ENCODE data around the gene CDC6.
"Not testable (repeated sequence)": the region's sequence is repeated elsewhere in the genome, so short reads cannot be mapped to it uniquely, and the experiment has no call there.

The CDC6 gene

DNA sequence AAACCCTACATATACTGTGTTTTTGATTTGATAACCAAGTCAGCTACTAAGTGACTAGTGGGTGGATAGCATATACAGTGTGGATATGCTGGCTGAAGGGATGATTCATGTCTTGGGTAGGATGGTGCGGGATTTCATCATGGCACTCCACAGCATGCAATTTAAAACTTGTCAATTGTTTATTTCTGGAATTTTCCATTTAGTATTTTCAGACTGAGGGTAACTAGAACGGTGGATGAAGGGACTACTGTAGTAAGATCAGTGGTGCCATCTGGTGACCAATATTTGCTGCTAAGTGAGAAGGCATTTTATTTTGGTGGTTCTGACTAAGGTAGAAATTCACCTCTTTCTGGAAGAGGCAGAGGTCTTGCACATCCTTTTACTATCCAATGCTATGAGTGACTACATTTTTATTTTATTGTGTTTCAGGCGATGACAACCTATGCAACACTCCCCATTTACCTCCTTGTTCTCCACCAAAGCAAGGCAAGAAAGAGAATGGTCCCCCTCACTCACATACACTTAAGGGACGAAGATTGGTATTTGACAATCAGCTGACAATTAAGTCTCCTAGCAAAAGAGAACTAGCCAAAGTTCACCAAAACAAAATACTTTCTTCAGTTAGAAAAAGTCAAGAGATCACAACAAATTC lies 3.1 kb downstream of the CDC6 start:
- DNase-seq: peak; percentile 74

- DNase-seq: no peak
Observed at GRCh38 chr17:40291281-40291664, 3.6 kb downstream of the CDC6 start.

DNA sequence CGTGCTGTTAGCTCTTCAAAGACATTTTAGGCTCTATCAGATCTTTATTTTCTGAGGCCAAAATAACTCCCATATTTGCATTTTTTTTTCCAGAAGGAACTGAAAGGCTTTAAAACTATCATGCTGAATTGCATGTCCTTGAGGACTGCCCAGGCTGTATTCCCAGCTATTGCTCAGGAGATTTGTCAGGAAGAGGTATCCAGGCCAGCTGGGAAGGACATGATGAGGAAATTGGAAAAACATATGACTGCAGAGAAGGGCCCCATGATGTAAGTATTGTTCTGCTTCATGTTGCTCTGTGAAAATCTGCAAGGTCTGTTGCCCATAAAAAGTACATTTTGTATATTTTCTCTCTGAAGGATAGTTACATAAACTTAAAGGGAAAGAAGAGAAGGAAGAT lies 5.7 kb downstream of the CDC6 start:
- no peak for DNase-seq

- no peak for DNase-seq
Observed at GRCh38 chr17:40295488-40296436, 8.1 kb downstream of the CDC6 start.

GRCh38 chr17:40297511-40297910 lies 9.8 kb downstream of the CDC6 start:
- no peak for DNase-seq

DNA sequence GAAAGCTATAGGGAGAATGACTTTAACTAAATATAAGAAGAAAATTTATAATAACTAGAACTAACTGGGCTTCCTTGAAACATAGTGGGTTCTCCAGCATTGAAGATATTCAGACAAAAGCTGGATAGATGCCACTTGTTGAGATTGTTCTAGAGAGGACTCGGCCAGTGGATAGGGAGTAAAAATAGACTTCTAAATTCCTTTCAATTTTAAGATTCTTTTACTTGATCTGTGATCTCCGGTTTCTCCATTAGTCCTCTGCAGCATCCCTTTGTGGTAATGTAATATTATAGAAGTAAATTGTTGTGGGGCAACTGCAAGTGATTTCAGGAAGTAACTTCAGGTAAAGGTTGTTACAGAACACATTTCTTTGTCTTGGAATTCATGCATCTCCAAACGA lies 11.0 kb downstream of the CDC6 start:
- no peak for DNase-seq

DNA sequence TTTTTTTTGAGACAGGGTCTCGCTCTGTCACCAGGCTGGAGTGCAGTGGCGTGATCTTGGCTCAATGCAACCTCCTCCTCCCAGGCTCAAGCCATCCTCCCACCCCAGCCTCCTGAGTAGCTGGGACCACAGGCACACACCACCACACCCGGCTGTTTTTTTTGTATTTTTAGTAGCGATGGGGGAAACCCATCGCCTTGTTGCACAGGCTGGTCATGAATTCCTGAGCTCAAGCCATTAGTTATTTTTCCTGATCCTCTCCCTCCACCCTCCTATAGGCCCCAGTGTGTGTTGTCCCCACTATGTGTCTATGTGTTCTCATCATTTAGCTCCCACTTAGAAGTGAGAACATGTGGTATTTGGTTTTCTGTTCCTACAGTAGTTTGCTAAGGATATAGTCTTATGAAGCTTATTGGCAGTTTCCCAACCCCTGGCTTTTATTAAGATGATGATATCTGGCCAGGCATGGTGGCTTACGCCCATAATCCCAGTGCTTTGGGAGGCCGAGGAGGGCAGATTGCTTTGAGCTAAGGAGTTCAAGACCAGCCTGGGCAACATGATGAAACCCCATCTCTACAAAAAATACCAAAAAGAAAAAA lies 11.6 kb downstream of the CDC6 start:
- not testable (repeated sequence) for DNase-seq

DNA sequence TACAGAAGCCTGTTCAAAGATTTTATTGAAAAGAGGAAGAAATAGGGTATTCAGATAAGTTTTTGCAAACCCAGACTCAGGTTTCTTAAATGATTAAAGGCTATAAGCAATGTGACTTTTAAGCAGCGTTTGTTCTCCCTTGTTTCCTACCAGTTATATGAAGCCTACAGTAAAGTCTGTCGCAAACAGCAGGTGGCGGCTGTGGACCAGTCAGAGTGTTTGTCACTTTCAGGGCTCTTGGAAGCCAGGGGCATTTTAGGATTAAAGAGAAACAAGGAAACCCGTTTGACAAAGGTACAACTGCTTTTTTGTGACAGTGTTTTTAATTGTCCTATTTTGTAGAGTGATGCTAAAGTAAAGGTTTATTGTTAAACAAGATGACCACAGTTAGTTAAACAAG lies 13.6 kb downstream of the CDC6 start:
- no peak for DNase-seq

DNA sequence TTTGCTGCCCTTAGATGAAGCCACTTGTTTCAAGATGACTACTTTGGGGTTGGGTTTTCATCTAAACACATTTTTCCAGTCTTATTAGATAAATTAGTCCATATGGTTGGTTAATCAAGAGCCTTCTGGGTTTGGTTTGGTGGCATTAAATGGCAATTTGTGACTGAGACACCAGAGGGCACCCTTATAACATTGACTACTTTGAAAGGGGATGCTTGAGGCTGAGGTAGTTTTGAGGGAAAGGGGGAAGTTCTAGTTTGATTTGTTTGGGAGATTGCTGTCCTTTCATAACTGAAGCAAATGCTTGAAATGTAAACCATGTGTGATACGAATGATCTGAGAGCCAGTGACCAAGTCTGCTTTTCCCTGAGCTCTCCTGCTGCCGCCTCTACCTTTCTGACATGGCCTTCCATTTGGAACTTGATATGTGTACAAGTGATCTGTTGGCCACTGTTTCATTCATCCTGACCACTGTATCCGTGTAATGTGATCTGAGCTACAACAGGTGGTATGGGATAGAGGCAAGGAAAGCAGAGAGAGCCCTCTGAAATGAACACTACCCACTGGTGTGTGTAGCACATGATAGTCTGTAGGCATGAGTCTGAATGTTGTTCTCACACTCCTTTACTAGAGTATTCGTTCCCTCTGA lies 15.5 kb downstream of the CDC6 start:
- DNase-seq: peak; percentile 90

DNA sequence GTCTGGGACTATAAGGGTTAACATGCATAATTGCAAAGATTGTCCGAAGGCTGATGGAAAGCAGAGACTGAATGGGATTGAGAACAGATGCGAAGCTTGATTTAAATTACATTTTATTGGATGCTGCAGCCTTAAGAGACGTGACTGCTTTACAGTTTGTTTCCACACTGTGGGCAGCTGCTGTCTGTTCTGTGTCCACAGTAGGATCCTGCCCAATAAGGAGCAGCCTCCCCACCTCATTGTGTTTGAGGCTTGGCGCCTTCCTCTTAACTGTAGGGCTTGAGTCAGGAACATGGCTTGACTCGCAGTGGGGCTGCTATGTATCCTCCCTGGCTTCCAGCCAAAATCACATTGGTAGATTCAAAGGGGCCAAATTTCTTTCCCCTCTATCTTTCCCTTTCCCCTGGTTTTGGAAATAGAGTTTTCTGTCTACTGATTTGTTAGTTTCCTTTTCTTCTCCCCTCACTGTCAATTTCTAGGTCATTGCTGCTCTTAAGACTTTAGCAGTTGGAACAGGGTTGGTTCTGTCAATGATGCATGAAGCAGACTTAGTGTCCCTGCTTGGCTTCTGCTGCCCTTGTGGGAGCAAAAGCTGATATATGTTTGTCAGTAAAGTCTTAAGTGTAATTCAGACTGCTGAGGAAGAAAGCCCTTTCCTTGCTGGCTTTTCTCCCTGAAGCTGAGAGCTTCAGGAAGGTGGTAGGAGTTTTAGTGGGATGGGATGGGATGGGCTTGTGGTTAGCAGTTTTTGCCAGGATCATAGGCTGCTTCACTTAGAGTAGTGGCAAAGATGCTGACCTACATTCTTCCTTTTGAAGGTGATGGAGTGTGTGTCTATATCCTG lies 16.3 kb downstream of the CDC6 start:
- DNase-seq: no peak

GRCh38 chr17:40304552-40304863 lies 16.8 kb downstream of the CDC6 start:
- DNase-seq: not testable (repeated sequence)

DNA sequence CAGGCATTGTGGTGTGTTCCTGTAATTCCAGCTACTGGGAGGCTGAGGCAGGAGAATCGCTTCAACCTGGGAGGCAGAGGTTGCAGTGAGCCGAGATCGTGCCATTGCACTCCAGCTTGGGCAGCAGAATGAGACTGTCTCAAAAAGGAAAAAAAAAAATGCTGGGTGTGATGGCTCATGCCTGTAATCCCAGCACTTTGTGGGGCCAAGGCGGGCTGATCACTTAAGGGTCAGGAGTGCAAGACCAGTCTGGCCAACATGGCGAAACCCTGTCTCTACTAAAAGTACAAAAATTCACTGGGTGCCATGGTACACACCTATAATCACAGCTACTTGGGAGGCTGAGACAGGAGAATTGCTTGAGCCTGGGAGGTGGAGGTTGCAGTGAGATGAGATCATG lies 17.2 kb downstream of the CDC6 start:
- not testable (repeated sequence) for DNase-seq

DNA sequence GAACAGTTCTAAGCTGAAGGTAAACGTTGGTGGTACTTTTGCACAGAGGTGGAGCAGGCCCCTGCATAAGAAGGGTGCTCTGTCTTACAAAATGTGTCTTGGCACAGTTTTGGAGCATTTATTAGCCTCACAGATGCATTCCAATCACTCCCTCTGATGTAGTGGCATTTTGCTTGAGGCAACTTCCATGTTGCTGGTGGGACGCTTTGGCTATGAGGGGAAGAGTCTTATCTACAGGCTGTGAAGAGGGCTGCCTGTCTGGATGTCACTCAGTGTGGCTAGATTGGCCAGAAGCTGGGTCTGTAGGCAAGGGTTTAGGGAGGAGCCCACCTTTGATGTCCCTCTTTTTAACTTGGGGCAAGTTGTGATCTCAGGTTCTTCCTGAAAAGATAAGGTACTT lies 18.7 kb downstream of the CDC6 start:
- DNase-seq: peak; percentile 49

- peak; percentile 50 for DNase-seq
Observed at GRCh38 chr17:40307001-40307730, 19.5 kb downstream of the CDC6 start.

- peak; percentile 64 for DNase-seq
Observed at GRCh38 chr17:40307740-40308239, 20.1 kb downstream of the CDC6 start.

DNA sequence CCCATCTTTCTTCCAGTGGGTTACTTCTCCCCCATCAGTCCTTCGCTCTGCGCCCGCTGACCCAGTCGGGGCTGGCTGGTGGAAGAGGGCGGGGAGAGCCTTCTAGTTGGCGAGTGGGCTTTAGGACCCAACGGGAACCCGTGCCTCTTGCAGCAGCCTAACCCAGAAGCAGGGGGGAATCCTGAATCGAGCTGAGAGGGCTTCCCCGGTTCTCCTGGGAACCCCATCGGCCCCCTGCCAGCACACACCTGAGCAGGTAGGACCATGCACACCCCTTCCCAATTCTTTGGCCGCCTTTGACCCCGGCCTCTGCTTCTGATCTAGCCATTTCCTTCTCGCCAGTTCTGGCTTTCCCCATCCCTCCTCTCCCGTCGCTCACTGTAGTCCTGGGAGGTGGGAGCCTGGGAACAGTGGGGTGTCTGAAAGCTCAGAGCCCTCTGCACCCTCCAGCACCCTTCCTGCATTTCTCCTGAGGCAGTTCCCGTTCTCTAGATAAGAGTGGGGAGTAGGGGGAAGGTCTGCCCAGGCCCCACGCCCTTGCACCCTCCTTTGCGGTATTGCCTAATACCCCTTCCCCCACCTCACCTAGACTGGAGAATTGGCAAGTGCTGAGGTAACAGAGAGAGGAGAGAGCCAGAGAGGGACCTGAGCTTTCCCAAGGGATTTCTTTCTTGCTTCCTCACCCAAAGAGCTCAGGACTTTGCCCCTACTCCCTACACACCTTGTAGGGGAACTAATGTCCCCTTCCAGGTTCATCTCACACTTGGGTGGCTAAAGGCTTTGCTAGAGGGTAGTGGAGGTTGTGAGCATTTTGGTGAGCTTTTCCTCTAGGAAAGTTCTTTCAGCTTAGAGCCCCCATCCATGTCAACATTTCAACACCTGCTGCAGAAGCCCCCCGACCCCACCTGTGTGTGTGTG lies 21.6 kb downstream of the CDC6 start, which contains the start of gene RARA:
Gene RARA (plus strand): TSS at position 150 of the 918 bp plus-strand sequence. CDS start 22,039 bp downstream, outside the sequence.
- peak; percentile 59 for DNase-seq

- peak; percentile 40 for DNase-seq
Observed at GRCh38 chr17:40309949-40310510, 22.4 kb downstream of the CDC6 start.

- DNase-seq: no peak
Observed at GRCh38 chr17:40310882-40311391, 23.3 kb downstream of the CDC6 start.

DNA sequence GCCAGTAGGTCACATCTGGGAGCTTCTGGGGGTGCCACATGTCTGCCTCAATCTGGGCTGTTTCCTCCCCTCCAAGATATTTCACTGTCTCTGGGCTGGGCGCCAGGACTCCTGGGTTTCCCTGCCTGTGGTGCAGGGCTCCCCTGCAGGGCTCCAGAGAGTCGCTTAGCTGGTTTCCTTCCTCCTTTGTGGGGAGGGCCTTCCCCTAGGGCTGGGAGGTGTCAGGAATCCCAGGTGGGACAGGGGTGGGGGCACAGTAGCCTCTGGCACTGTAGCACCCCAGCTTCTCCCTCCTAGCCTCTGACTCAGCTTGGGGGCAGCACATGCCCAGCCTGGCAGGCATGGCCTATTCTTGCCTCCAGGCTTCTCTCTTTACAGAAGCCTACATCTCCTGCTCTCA lies 23.9 kb downstream of the CDC6 start:
- DNase-seq: no peak

Measured in OCI-M1 (cell line).